Right cardiac atrium (tissue), 5 donors: ENCODE results near the gene DSN1. TPM values are rescaled to one million over a fixed set of nuclear protein-coding genes. Genes with fewer than 3 reads are reported as not detected.

Source experiments
- ATAC-seq, 2 donors: fragments of 200-7000 bp; cut with Tn5 transposase; one replicate each; pipeline versions ENCODE4 v1.8.0 to v1.9.1; 2020; ENCODE audit warnings: moderate library complexity in 2 of 2, mild to moderate bottlenecking in 1 of 2
- DNase-seq, 3 donors: peaks; one replicate each; pipeline ENCODE4 v3.0.0-alpha.2; 2020
- H3K27ac ChIP-seq: one replicate; pipeline ENCODE4 v1.5.1; 2013; ENCODE audit warnings: mild to moderate bottlenecking, low read length, control low read depth, moderate library complexity
- H3K27me3 ChIP-seq: one replicate; pipeline ENCODE4 v1.6.1; 2013; ENCODE audit not compliant: control insufficient read depth, insufficient read depth
- H3K4me1 ChIP-seq: one replicate; pipeline ENCODE4 v1.6.1; 2013; ENCODE audit warnings: low read length; ENCODE audit not compliant: control insufficient read depth, insufficient read depth
- H3K4me3 ChIP-seq: one replicate; pipeline ENCODE4 v1.5.1; 2013; ENCODE audit warnings: low read length, control low read depth
- H3K9me3 ChIP-seq: one replicate; pipeline ENCODE4 v1.6.1; 2013; ENCODE audit warnings: low read length; ENCODE audit not compliant: control insufficient read depth
- WGBS: extraction: QIAGEN DNeasy Blood & Tissue Kit; methylation state at CpG from one replicate; pipeline ENCODE4 v1.1.7; 2013; 5-methylcytosine and 5-hydroxymethylcytosine counted together
- intact Hi-C, 4 donors: fragments of 100-400 bp; cut with DNase I; formaldehyde crosslinking; loops; one replicate each; pipeline versions ENCODE4 v1.11.0 to v1.14.0; 2022 to 2023
- polyA plus RNA-seq: library from polyadenylated mRNA; stranded (reverse); fragments of 200-250 nt; gene quantifications from one replicate; pipeline ENCODE4 v1.2.3, GENCODE V29; 2013
- total RNA-seq, 4 donors: library from RNA; stranded (reverse); fragmentation: NEBNext Ultra II Directional; extraction: Animal tissue kit (Norgen Biotek cat#: 25700); gene quantifications; one replicate each; pipeline ENCODE4 v1.2.1, GENCODE V29; 2021
- donor health status: healthy with polysubstance abuse.
- donor health status: DM: no; HTN: yes; CAD: no.
- donor health status: DM: no; HTN: no; CAD: no.
- donor health status: DM: no; HTN: yes; CAD: no; lungs with severe emphysema.
- donor health status: DM: yes; HTN: yes; CAD: no.

DSN1 gene
- total and polyA plus RNA-seq, 5 donors: 4.9 to 7.5 (median 5.3) TPM

DNA sequence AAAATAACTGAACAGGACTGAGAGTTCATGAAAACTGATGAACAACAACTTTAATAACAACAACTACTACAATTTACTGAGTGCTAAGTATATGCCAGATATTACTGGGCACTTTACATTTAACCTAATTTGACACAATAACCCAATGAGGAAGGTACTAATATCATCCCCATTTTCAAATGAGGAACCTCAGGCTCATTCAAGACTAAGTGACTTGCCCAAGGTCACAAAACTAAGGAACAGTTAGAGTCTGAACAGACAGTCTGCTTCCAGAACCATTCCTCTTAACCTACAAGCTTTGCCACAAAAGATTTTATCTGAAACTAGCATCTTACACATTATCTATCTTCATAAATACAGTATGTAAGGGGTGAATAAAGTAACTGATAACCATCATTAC is 17.1 kb downstream of the DSN1 start:
- no peaks in the 10 kb centered on the region for H3K9me3 ChIP-seq
- no peaks in the 10 kb centered on the region for H3K4me1 ChIP-seq
- no peak overlapping the region for H3K4me3 ChIP-seq
- no peak for DNase-seq
- intact Hi-C loops: no loop called here
- H3K27me3 ChIP-seq: no peaks in the 10 kb centered on the region
- H3K27ac ChIP-seq: no peak overlapping the region
- no peak for ATAC-seq

GRCh38 chr20:36754656-36755222 is 18.8 kb downstream of the DSN1 start:
- Histone ChIP-seq H3K4me3 (no peak overlapping the region), H3K9me3 (no peaks in the 10 kb centered on the region), H3K4me1 (no peaks in the 10 kb centered on the region), H3K27me3 (no peaks in the 10 kb centered on the region), H3K27ac (no peak overlapping the region)
- DNase-seq: no peak
- intact Hi-C loops: loop anchor here in 1 of 4 donors (5.0 kb wide), 1 partner anchor 37 kb away; no protein-coding TSS in a partner anchor
- 3% methylated on average over 2 of the region's 2 CpGs for WGBS
- peak; percentile 87 to 90 for ATAC-seq

DNA sequence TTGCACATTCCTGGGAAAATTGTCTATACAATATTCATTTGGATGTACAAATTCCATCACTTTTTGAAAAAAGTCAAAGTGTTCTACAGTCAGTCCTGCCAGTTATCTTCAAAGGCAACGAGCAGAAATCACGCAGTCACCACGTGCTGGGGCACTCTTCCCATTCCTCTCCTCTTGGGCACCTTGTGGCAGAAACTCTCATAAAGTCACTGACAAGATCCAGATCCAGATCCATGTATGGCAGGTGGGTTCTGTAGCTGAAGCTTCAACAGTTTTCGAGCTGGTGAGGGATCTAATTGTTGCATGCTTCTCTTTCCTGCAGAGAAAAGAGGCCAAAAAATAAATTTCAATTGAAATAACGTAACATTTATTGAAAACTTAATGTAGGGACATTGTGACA is 21.0 kb downstream of the DSN1 start:
- Histone ChIP-seq H3K27me3 (no peaks in the 10 kb centered on the region), H3K27ac (no peak overlapping the region), H3K9me3 (no peaks in the 10 kb centered on the region), H3K4me1 (no peaks in the 10 kb centered on the region), H3K4me3 (no peak overlapping the region)
- intact Hi-C loops: loop anchor here in 1 of 4 donors (5.0 kb wide), 1 partner anchor 35 kb away; no protein-coding TSS in a partner anchor
- 80% methylated on average over 5 of the region's 5 CpGs for WGBS
- ATAC-seq (no peak), DNase-seq (no peak)

DNA sequence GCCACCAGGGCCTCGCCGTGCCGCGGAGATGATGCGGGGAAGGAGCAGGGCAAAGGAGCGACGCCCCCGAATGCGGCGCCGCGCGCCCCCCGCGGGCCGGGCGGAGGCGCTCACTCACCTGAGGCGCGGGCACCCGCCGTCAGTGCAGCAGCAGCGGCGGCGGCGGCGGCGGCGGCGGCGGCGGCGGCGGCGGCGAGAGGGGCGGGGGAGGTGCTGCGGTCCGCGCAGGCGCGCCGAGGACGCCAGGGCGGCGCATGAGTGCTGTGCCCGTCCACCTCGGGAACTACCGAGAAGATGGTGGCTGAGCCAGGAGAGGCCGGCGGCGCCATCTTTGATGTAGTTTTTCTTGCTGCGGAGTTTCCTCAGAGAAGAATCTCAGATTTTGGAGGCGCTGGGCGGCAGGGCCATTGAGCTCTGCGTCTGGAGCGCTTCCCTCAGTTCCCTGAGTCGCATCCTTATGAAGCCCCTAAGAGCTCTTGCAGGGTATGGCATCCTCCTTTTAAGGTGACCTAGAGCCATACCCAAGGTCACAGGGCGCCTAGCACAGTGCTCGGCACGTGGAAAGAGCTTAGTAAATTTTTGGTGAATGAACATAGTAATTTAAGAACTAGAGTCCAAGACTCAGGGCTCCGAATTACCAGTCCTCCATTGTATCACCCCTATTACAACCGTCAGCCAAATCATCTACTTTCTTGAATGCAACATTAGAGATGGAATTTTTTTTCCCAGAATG is 27.5 kb downstream of the DSN1 start, which contains the start of gene NDRG3:
NDRG3 (minus strand) TSS at position 164 of the 733 bp plus-strand sequence. CDS start 24,355 bp downstream, outside the sequence.
- H3K27me3 ChIP-seq: no peaks in the 10 kb centered on the region
- H3K4me3 ChIP-seq: peak within 1 kb of the TSS; percentile 96
- 3% methylated on average over 62 of the region's 63 CpGs for WGBS
- intact Hi-C loops: loop anchor here in 1 of 4 donors (10.0 kb wide), 1 partner anchor 141 kb away; the partner anchor contains the start of gene RAB5IF
- ATAC-seq (peak; percentile 97), DNase-seq (peak; percentile 95 to 98 (median 98))
- H3K9me3 ChIP-seq: no peaks in the 10 kb centered on the region
- H3K4me1 ChIP-seq: no peaks in the 10 kb centered on the region
- peak within 1 kb of the TSS; percentile 99 for H3K27ac ChIP-seq

DNA sequence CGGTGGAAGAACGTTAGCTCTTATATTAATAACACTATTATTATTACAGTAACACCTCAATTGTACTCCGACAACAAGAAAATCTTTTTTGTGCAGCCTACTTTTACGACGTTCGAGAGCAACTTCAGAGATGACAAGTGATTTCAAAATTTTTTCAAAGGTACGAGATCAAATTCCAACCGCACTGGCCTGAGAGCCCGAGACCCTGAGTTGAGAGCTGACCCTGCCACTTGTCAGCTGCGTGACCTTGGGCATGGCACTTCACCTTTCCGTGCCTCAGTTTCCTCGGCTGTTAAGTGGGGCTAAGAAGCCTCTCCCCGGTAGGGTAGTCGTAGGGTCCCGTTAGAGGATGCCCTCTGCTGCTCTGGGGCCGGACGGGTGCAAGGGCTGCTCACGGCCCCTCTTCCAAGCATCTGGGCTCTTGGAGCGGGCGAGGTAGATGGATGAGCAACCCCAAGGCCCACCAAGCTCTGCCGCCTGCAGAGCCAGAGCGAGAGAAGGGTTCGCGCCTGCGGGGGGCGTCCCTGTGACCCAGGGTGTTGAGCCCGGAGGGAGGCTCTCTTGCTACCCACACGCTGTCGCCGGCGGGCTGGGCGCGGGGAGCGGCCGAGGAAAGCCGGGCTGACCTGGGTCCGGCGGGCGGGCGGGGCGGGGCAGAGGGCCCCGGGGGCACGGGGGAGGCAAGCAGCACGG is 28.2 kb downstream of the DSN1 start:
- Histone ChIP-seq H3K4me1 (no peaks in the 10 kb centered on the region), H3K9me3 (no peaks in the 10 kb centered on the region), H3K4me3 (peak overlapping the region; percentile 96), H3K27ac (peak overlapping the region; percentile 84), H3K27me3 (no peaks in the 10 kb centered on the region)
- DNase-seq (peak; percentile 32 to 77 (median 77)), ATAC-seq (peak; percentile 20 to 28)
- intact Hi-C loops: loop anchor here in 1 of 4 donors (10.0 kb wide), 1 partner anchor 141 kb away; the partner anchor contains the start of gene RAB5IF
- 2% methylated on average over 44 of the region's 44 CpGs for WGBS

- Histone ChIP-seq H3K27me3 (no peaks in the 10 kb centered on the region), H3K4me1 (no peaks in the 10 kb centered on the region), H3K27ac (peak overlapping the region; percentile 84), H3K9me3 (no peaks in the 10 kb centered on the region), H3K4me3 (peak overlapping the region; percentile 96)
- ATAC-seq: peak; percentile 77 to 81
- peak; percentile 55 to 85 (median 79) for DNase-seq
- intact Hi-C loops: loop anchor here in 1 of 4 donors (10.0 kb wide), 1 partner anchor 140 kb away; the partner anchor contains the start of gene RAB5IF
- WGBS: 9% methylated on average over 8 of the region's 8 CpGs
Measured at GRCh38 chr20:36744764-36745191, 28.8 kb downstream of the DSN1 start.

GRCh38 chr20:36744243-36744642 is 29.3 kb downstream of the DSN1 start:
- DNase-seq (no peak), ATAC-seq (no peak)
- WGBS: 57% methylated on average over 4 of the region's 4 CpGs
- intact Hi-C loops: loop anchor here in 1 of 4 donors (10.0 kb wide), 1 partner anchor 139 kb away; the partner anchor contains the start of gene RAB5IF
- Histone ChIP-seq H3K4me3 (peak overlapping the region; percentile 96), H3K9me3 (no peaks in the 10 kb centered on the region), H3K27ac (peak overlapping the region; percentile 84), H3K4me1 (no peaks in the 10 kb centered on the region), H3K27me3 (no peaks in the 10 kb centered on the region)

DNA sequence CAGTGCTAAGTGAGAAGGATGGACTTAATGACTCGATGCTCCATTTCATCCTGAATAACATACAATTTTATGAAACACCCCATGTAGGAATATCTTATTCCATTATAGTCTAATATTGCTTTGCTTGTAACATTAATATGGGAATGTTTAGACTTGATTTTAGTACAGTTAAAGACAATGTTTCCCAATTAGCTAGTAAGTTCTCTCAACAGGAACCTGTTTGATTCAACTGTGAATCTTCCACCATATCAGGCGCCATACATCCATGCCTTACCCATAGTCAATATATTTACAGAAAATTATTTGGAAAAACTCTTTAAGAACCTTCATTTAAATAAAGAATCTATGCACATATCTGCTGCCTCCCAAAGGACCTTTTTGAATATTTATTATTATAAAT is 31.0 kb downstream of the DSN1 start:
- Histone ChIP-seq H3K4me1 (no peaks in the 10 kb centered on the region), H3K27me3 (no peaks in the 10 kb centered on the region), H3K27ac (no peak overlapping the region), H3K4me3 (no peak overlapping the region), H3K9me3 (no peaks in the 10 kb centered on the region)
- 92% methylated on average over 2 of the region's 2 CpGs for WGBS
- DNase-seq: no peak
- ATAC-seq: no peak
- intact Hi-C loops: loop anchor here in 1 of 4 donors (10.0 kb wide), 1 partner anchor 138 kb away; the partner anchor contains the start of gene RAB5IF

GRCh38 chr20:36741072-36741471 is 32.5 kb downstream of the DSN1 start:
- no peak for ATAC-seq
- no peak overlapping the region for H3K4me3 ChIP-seq
- 61% methylated on average over 4 of the region's 4 CpGs for WGBS
- intact Hi-C loops: loop anchor here in 1 of 4 donors (10.0 kb wide), 1 partner anchor 136 kb away; the partner anchor contains the start of gene RAB5IF
- H3K4me1 ChIP-seq: no peaks in the 10 kb centered on the region
- peak overlapping the region; percentile 38 for H3K27ac ChIP-seq
- no peaks in the 10 kb centered on the region for H3K27me3 ChIP-seq
- DNase-seq: no peak
- H3K9me3 ChIP-seq: no peaks in the 10 kb centered on the region

GRCh38 chr20:36737183-36737499 is 36.4 kb downstream of the DSN1 start:
- H3K4me3 ChIP-seq: no peak overlapping the region
- ATAC-seq: no peak
- DNase-seq: no peak
- no peak overlapping the region for H3K27ac ChIP-seq
- intact Hi-C loops: no loop called here
- H3K4me1 ChIP-seq: peaks cover 4% of the 10 kb centered on the region
- WGBS: 83% methylated on average over 6 of the region's 6 CpGs
- H3K9me3 ChIP-seq: no peaks in the 10 kb centered on the region
- no peaks in the 10 kb centered on the region for H3K27me3 ChIP-seq
